GM23338 (cell line): ENCODE results near the gene TPCN2. TPM values are rescaled to one million over a fixed set of nuclear protein-coding genes. Genes with fewer than 3 reads are reported as not detected.

Experiments
- ATAC-seq: fragments of 200-7000 bp; cut with Tn5 transposase; 3 replicates; pipeline ENCODE4 v1.9.1; 2020
- DNase-seq: peaks from one replicate; pipeline ENCODE4 v3.0.0-alpha.2; 2015; ENCODE audit warnings: low spot score
- H2AFZ ChIP-seq: fragments of 200-600 bp; sonication (generic); 2 replicates; pipeline ENCODE4 v1.8.0; 2016; ENCODE audit warnings: antibody characterized with exemption, mild to moderate bottlenecking, moderate library complexity
- H3F3A ChIP-seq: fragments of 200-600 bp; sonication (generic); replicated peaks from 2 replicates; pipeline ENCODE4 v1.8.0; 2017; ENCODE audit warnings: antibody characterized with exemption, mixed run types, low read depth
- H3K27ac ChIP-seq: fragments of 200-600 bp; sonication (generic); 2 replicates; pipeline ENCODE4 v1.6.1; 2016; ENCODE audit warnings: low read depth
- H3K27me3 ChIP-seq: fragments of 200-600 bp; sonication (generic); 2 replicates; pipeline ENCODE4 v1.8.0; 2016; ENCODE audit warnings: mild to moderate bottlenecking, mixed run types, moderate library complexity; ENCODE audit not compliant: insufficient read depth
- H3K36me3 ChIP-seq: fragments of 200-600 bp; sonication (generic); 2 replicates; pipeline ENCODE4 v1.8.0; 2016; ENCODE audit warnings: mild to moderate bottlenecking; ENCODE audit not compliant: insufficient read depth
- H3K4me1 ChIP-seq: fragments of 200-600 bp; sonication (generic); 2 replicates; pipeline ENCODE4 v1.8.0; 2016; ENCODE audit warnings: mild to moderate bottlenecking, moderate library complexity; ENCODE audit not compliant: insufficient read depth
- H3K4me2 ChIP-seq: fragments of 200-600 bp; sonication (generic); 2 replicates; pipeline ENCODE4 v1.7.1; 2017; ENCODE audit warnings: mixed run types
- H3K4me3 ChIP-seq: fragments of 200-600 bp; sonication (generic); 2 replicates; pipeline ENCODE4 v1.6.1; 2016; ENCODE audit warnings: mixed run types
- H3K79me2 ChIP-seq: fragments of 200-600 bp; sonication (generic); replicated peaks from 2 replicates; pipeline ENCODE4 v1.8.0; 2017; ENCODE audit warnings: mild to moderate bottlenecking; ENCODE audit not compliant: insufficient read depth
- H3K9me2 ChIP-seq: fragments of 200-600 bp; sonication (generic); 2 replicates; pipeline ENCODE4 v1.8.0; 2017; ENCODE audit not compliant: insufficient read depth
- H4K20me1 ChIP-seq: fragments of 200-600 bp; sonication (generic); replicated peaks from 2 replicates; pipeline ENCODE4 v1.8.0; 2017; ENCODE audit warnings: mild to moderate bottlenecking; ENCODE audit not compliant: insufficient read depth
- H3K27ac Mint-ChIP-seq: 2 replicates; pipeline ENCODE4 v1.8.0; 2020; ENCODE audit warnings: inconsistent platforms, mild to moderate bottlenecking, moderate library complexity, mixed read lengths
- H3K27me3 Mint-ChIP-seq: 3 replicates; pipeline ENCODE4 v1.8.0; 2022; ENCODE audit warnings: low read depth, mild to moderate bottlenecking, moderate library complexity, mixed read lengths, inconsistent platforms; ENCODE audit not compliant: insufficient read depth, poor library complexity
- H3K36me3 Mint-ChIP-seq: 3 replicates; pipeline ENCODE4 v1.8.0; 2021; ENCODE audit warnings: low read depth, mild to moderate bottlenecking, inconsistent platforms, moderate library complexity, mixed read lengths
- H3K4me1 Mint-ChIP-seq: 3 replicates; pipeline ENCODE4 v1.8.0; 2020; ENCODE audit warnings: mild to moderate bottlenecking, inconsistent platforms, mixed read lengths
- H3K4me3 Mint-ChIP-seq: 3 replicates; pipeline ENCODE4 v1.8.0; 2021; ENCODE audit warnings: moderate library complexity, mild to moderate bottlenecking, inconsistent platforms, mixed read lengths
- H3K9me3 Mint-ChIP-seq: 3 replicates; pipeline ENCODE4 v1.8.0; 2020; ENCODE audit warnings: moderate library complexity, mild to moderate bottlenecking, inconsistent platforms, mixed read lengths
- NANOG ChIP-seq: IDR thresholded peaks from 2 replicates; pipeline ENCODE4 v1.6.1; 2016; ENCODE audit warnings: antibody characterized with exemption, borderline replicate concordance
- REST ChIP-seq: IDR thresholded peaks from one replicate; pipeline ENCODE4 v1.6.1; 2018; ENCODE audit warnings: antibody characterized with exemption; ENCODE audit not compliant: unreplicated experiment
- ZNF114 ChIP-seq: fragments of 250-450 bp; sonication (Bioruptor Pico); IDR thresholded peaks from 2 replicates; pipeline ENCODE4 v1.5.0; 2020; ENCODE audit warnings: mild to moderate bottlenecking, moderate library complexity
- polyA plus RNA-seq: library from polyadenylated mRNA; unstranded; fragments of >200 nt; fragmentation: Nextera tagmentation; extraction: Ambion mirVana; gene quantifications from 2 replicates; pipeline ENCODE4 v1.2.1, GENCODE V29; 2016
- total RNA-seq: library from RNA; depleted of rRNA; stranded (reverse); fragments of >200 nt; shearing (Covaris generic); gene quantifications from 2 replicates; pipeline ENCODE4 v1.2.3, GENCODE V29; 2014
- TF ChIP-seq, protein P1 (sequence below): fragments of 250-450 bp; sonication (Bioruptor Pico); IDR thresholded peaks from 2 replicates; pipeline ENCODE4 v1.5.0; 2020; ENCODE audit warnings: mild to moderate bottlenecking, moderate library complexity

The TPCN2 gene
- total and polyA plus RNA-seq, 2 experiments from 2014 or later, result 5.8 to 14.7 TPM

DNA sequence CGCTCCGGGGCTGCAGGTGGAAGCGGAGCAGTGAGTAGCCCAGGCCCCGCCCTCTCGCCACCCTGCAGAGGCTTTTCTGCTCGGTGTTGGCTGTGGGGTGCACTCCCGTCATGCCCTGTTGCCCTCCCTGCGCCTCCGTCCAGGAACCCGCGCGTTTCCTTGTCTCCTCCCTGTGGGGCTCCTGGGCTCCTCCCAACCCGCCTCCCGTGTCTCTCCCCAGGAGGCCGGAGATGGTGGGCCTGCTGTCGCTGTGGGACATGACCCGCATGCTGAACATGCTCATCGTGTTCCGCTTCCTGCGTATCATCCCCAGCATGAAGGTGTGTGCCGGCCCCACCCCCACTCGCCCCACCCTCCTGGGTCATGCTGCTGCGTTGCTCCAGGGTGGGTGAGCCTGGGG lies 32.4 kb downstream of the TPCN2 start (continued):
- no peak for TF ChIP-seq REST

- H3K36me3 Mint-ChIP-seq, result peaks cover 20% of the 10 kb centered on the region
- H3K27ac ChIP-seq, result no peak overlapping the region
- peaks cover 10% of the 10 kb centered on the region for H3K27me3 Mint-ChIP-seq
Measured at GRCh38 chr11:69083531-69084247, 35.0 kb downstream of the TPCN2 start.

More at GRCh38 chr11:69083531-69084247, 35.0 kb downstream of the TPCN2 start:
- ATAC-seq (no peak), DNase-seq (no peak)
- no peaks in the 10 kb centered on the region for H3K79me2 ChIP-seq
- Mint-ChIP-seq H3K4me3 (no peak overlapping the region), H3K4me1 (peaks cover 10% of the 10 kb centered on the region; the same call in 2 of the 3 replicates), H3K27ac (peak overlapping the region; percentile 37), H3K9me3 (no peaks in the 10 kb centered on the region)
- H3K4me3 ChIP-seq, result no peak overlapping the region
- no peaks in the 10 kb centered on the region for H3K9me2 ChIP-seq
- no peaks in the 10 kb centered on the region for H3K27me3 ChIP-seq
- H4K20me1 ChIP-seq, result no peaks in the 10 kb centered on the region; the same call in 1 of the 2 replicates
- H2AFZ ChIP-seq, result no peak overlapping the region
- no peaks in the 10 kb centered on the region for H3K4me1 ChIP-seq
- TF ChIP-seq NANOG (no peak), REST (no peak), ZNF114 (CRISPR knock-in tag) (no peak)
- TF ChIP-seq, protein P1, sequence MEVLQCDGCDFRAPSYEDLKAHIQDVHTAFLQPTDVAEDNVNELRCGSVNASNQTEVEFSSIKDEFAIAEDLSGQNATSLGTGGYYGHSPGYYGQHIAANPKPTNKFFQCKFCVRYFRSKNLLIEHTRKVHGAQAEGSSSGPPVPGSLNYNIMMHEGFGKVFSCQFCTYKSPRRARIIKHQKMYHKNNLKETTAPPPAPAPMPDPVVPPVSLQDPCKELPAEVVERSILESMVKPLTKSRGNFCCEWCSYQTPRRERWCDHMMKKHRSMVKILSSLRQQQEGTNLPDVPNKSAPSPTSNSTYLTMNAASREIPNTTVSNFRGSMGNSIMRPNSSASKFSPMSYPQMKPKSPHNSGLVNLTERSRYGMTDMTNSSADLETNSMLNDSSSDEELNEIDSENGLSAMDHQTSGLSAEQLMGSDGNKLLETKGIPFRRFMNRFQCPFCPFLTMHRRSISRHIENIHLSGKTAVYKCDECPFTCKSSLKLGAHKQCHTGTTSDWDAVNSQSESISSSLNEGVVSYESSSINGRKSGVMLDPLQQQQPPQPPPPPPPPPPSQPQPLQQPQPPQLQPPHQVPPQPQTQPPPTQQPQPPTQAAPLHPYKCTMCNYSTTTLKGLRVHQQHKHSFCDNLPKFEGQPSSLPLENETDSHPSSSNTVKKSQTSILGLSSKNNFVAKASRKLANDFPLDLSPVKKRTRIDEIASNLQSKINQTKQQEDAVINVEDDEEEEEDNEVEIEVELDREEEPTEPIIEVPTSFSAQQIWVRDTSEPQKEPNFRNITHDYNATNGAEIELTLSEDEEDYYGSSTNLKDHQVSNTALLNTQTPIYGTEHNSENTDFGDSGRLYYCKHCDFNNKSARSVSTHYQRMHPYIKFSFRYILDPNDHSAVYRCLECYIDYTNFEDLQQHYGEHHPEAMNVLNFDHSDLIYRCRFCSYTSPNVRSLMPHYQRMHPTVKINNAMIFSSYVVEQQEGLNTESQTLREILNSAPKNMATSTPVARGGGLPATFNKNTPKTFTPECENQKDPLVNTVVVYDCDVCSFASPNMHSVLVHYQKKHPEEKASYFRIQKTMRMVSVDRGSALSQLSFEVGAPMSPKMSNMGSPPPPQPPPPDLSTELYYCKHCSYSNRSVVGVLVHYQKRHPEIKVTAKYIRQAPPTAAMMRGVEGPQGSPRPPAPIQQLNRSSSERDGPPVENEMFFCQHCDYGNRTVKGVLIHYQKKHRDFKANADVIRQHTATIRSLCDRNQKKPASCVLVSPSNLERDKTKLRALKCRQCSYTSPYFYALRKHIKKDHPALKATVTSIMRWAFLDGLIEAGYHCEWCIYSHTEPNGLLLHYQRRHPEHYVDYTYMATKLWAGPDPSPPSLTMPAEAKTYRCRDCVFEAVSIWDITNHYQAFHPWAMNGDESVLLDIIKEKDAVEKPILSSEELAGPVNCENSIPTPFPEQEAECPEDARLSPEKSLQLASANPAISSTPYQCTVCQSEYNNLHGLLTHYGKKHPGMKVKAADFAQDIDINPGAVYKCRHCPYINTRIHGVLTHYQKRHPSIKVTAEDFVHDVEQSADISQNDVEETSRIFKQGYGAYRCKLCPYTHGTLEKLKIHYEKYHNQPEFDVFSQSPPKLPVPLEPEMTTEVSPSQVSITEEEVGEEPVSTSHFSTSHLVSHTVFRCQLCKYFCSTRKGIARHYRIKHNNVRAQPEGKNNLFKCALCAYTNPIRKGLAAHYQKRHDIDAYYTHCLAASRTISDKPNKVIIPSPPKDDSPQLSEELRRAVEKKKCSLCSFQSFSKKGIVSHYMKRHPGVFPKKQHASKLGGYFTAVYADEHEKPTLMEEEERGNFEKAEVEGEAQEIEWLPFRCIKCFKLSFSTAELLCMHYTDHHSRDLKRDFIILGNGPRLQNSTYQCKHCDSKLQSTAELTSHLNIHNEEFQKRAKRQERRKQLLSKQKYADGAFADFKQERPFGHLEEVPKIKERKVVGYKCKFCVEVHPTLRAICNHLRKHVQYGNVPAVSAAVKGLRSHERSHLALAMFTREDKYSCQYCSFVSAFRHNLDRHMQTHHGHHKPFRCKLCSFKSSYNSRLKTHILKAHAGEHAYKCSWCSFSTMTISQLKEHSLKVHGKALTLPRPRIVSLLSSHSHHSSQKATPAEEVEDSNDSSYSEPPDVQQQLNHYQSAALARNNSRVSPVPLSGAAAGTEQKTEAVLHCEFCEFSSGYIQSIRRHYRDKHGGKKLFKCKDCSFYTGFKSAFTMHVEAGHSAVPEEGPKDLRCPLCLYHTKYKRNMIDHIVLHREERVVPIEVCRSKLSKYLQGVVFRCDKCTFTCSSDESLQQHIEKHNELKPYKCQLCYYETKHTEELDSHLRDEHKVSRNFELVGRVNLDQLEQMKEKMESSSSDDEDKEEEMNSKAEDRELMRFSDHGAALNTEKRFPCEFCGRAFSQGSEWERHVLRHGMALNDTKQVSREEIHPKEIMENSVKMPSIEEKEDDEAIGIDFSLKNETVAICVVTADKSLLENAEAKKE, result no peak
- no peak overlapping the region for H3K4me2 ChIP-seq
- no peaks in the 10 kb centered on the region; the same call in 1 of the 2 replicates for H3K36me3 ChIP-seq
- 0 out of 2 replicates have a peak, but pooled peaks cover 4% of the 10 kb centered on the region for H3F3A ChIP-seq
